ENCODE measurements around the gene ADGRV1. TPM values are rescaled to one million over a fixed set of nuclear protein-coding genes. Genes with fewer than 3 reads are reported as not detected.

Gene ADGRV1
- total and polyA plus RNA-seq, 2 donors (not counting 3 experiments of a cell fraction or from before 2014, with no cell fraction given), result 0.11 to 0.55 TPM

DNA sequence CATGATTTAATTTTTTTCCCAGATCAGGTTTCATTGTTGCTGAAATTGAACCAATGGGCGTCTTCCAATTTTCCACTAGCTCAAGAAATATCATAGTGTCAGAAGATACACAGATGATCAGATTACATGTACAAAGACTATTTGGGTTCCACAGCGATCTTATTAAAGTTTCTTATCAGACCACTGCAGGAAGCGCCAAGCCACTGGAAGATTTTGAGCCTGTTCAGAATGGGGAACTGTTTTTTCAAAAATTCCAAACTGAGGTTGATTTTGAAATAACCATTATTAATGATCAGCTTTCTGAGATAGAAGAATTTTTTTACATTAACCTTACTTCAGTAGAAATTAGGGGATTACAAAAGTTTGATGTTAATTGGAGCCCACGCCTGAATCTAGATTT is 251.6 kb downstream of the ADGRV1 start:
- DNase-seq (ENCODE audit: low read depth, low spot score), result no peak
- H3K27ac ChIP-seq (ENCODE audit: insufficient read depth, low read depth, low read length), result no peak overlapping the region

More for the DNA sequence above, 251.6 kb downstream of the ADGRV1 start:
- Histone ChIP-seq H3K4me2 (ENCODE audit: insufficient read depth, low read length) (no peak overlapping the region), H3K9ac (replicated peaks; ENCODE audit: extremely low read depth, insufficient read depth, low read length) (no peak overlapping the region), H3K27me3 (ENCODE audit: control insufficient read depth in 2 of 2, insufficient read depth in 2 of 2, low read length in 2 of 2) (peaks cover 0 to 4% of the 10 kb centered on the region in 2 experiments), H3K79me2 (ENCODE audit: control insufficient read depth, insufficient read depth, low read length) (no peaks in the 10 kb centered on the region), H2AFZ (ENCODE audit: low read depth, low read length) (no peak overlapping the region), H3K9me1 (replicated peaks; ENCODE audit: control insufficient read depth, extremely low read depth, insufficient read depth, low read length) (no peaks in the 10 kb centered on the region), H3K4me1 (ENCODE audit: control insufficient read depth, extremely low read depth, insufficient read depth, low read length) (no peaks in the 10 kb centered on the region), H3K36me3 (ENCODE audit: control insufficient read depth in 2 of 2, extremely low read depth in 1 of 2, insufficient read depth in 2 of 2, low read length in 2 of 2) (no peaks in the 10 kb centered on the region), H4K20me1 (replicated peaks; ENCODE audit: control insufficient read depth, extremely low read depth, insufficient read depth, low read length) (no peaks in the 10 kb centered on the region), H3K9me3 (replicated peaks; ENCODE audit: control insufficient read depth, insufficient read depth, low read length) (no peaks in the 10 kb centered on the region), H3K4me3 (replicated peaks in 1 of 3; ENCODE audit: insufficient read depth in 1 of 3, low read depth in 1 of 3, low read length in 3 of 3) (no peak overlapping the region)
- no peak for FAIRE-seq
- TF ChIP-seq FOS (IDR thresholded peaks at IDR 0.05; ENCODE audit: borderline replicate concordance, insufficient read depth, low read length) (no peak), MYC (IDR thresholded peaks at IDR 0.05; ENCODE audit: low read depth, low read length) (no peak), EZH2 (IDR thresholded peaks at IDR 0.05; ENCODE audit: borderline replicate concordance, low read depth, low read length, severe bottlenecking) (no peak), POLR2A (IDR thresholded peaks at IDR 0.05; ENCODE audit: low read depth, low read length) (no peak), GATA2 (IDR thresholded peaks at IDR 0.05; ENCODE audit: insufficient read depth, insufficient read length, low read depth, low read length) (no peak), POLR2AphosphoS5 (IDR thresholded peaks at IDR 0.05; ENCODE audit: insufficient read depth, low read depth, low read length) (no peak), JUN (IDR thresholded peaks at IDR 0.05; ENCODE audit: borderline replicate concordance, insufficient read depth, insufficient read length, low read depth) (no peak)
- TF ChIP-seq, protein P1, sequence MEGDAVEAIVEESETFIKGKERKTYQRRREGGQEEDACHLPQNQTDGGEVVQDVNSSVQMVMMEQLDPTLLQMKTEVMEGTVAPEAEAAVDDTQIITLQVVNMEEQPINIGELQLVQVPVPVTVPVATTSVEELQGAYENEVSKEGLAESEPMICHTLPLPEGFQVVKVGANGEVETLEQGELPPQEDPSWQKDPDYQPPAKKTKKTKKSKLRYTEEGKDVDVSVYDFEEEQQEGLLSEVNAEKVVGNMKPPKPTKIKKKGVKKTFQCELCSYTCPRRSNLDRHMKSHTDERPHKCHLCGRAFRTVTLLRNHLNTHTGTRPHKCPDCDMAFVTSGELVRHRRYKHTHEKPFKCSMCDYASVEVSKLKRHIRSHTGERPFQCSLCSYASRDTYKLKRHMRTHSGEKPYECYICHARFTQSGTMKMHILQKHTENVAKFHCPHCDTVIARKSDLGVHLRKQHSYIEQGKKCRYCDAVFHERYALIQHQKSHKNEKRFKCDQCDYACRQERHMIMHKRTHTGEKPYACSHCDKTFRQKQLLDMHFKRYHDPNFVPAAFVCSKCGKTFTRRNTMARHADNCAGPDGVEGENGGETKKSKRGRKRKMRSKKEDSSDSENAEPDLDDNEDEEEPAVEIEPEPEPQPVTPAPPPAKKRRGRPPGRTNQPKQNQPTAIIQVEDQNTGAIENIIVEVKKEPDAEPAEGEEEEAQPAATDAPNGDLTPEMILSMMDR (IDR thresholded peaks at IDR 0.05; ENCODE audit: extremely low read depth in 1 of 2, insufficient read depth in 1 of 2, low read depth in 1 of 2, low read length in 2 of 2), result no peak
- TF ChIP-seq, protein P2, sequence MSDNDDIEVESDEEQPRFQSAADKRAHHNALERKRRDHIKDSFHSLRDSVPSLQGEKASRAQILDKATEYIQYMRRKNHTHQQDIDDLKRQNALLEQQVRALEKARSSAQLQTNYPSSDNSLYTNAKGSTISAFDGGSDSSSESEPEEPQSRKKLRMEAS (IDR thresholded peaks at IDR 0.05; ENCODE audit: insufficient read depth, insufficient read length), result no peak
- intact Hi-C loops (cut with micrococcal nuclease) (no loop called here), dilution Hi-C loops (cut with MboI; ENCODE audit: extremely low pct_ligation_motif_present, low sequenced_read_pairs) (no loop called here)
- ChIA-PET CTCF (interaction anchor here (1.0 to 1.3 kb wide), 2 partner anchors 30 to 609 kb away, joined by 3 to 7 read pairs; no protein-coding TSS in a partner anchor), POLR2A (no interaction called here)
- BruUV-seq (replicated peaks), result no TSS peak
